ACC112 (cell line): Measurements from ENCODE around the gene KIF21A.

Experiments used
- H2AFZ ChIP-seq: fragments of 200-600 bp; sonication (generic); one replicate; pipeline ENCODE4 v1.6.0; 2017; ENCODE audit warnings: antibody characterized with exemption, low read length; ENCODE audit not compliant: unreplicated experiment
- H3K27ac ChIP-seq: fragments of 200-600 bp; sonication (generic); 2 replicates; pipeline ENCODE4 v1.5.1; 2014; ENCODE audit warnings: low read depth, mild to moderate bottlenecking, antibody characterized with exemption, low read length, moderate library complexity
- H3K27me3 ChIP-seq: fragments of 200-600 bp; sonication (generic); 2 replicates; pipeline ENCODE4 v1.6.1; 2014; ENCODE audit warnings: mild to moderate bottlenecking, antibody characterized with exemption, low read length, moderate library complexity, mixed read lengths; ENCODE audit not compliant: insufficient read depth
- H3K36me3 ChIP-seq: fragments of 200-600 bp; sonication (generic); 2 replicates; pipeline ENCODE4 v1.6.1; 2016; ENCODE audit warnings: mild to moderate bottlenecking, antibody characterized with exemption, low read length, moderate library complexity, mixed read lengths; ENCODE audit not compliant: insufficient read depth
- H3K4me1 ChIP-seq: fragments of 200-600 bp; sonication (generic); one replicate; pipeline ENCODE4 v1.6.1; 2016; ENCODE audit warnings: low read length, mixed read lengths; ENCODE audit not compliant: insufficient read depth, unreplicated experiment, control insufficient read depth
- H3K4me3 ChIP-seq: fragments of 200-600 bp; sonication (generic); 2 replicates; pipeline ENCODE4 v1.5.1; 2014; ENCODE audit warnings: mild to moderate bottlenecking, low read depth, low read length
- H3K79me2 ChIP-seq: fragments of 200-600 bp; sonication (generic); one replicate; pipeline ENCODE4 v1.6.0; 2016; ENCODE audit warnings: low read length; ENCODE audit not compliant: control insufficient read depth, unreplicated experiment, insufficient read depth

The KIF21A gene

DNA sequence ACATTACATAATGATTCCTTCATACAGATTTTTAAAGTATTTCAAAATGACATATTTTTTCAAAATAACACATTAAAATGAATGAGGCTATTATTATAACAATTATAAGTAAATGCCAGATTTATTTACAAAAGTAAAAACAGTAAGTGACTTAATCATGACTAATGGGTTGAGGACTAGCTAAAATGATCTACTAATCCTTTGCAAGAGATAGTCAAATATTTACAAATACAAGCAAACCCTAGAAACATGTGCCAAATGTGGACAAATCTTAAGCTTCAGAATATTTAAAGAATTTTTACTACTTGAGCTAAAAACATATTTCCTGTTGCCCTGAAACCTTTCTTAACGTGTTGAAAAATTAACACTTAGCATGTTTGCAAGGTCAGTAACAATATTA is 74.8 kb downstream of the KIF21A start:
- Histone ChIP-seq H3K79me2 (no peaks in the 10 kb centered on the region), H3K4me3 (no peak overlapping the region), H3K27ac (no peak overlapping the region), H3K27me3 (no peaks in the 10 kb centered on the region), H2AFZ (no peak overlapping the region), H3K4me1 (peaks cover 20% of the 10 kb centered on the region), H3K36me3 (no peaks in the 10 kb centered on the region)

DNA sequence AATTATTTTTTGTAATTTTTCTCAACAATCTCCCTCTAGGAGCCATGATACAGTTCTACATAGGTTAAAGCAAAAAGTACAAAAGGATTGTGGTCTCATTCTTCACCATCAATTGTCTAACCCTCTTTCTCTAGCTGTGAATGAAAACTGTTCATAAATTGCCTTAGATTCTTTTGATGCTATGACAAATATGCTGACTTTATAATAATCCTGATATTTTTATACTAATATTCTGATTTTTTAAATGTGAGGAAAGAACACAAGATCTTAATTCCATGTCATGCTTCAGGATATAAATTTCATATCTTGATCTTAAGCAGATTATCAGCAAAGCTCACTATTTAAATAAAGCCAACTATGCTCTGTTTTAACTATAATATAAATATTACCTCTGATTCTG is 75.4 kb downstream of the KIF21A start:
- Histone ChIP-seq H3K79me2 (no peaks in the 10 kb centered on the region), H3K4me1 (peaks cover 15% of the 10 kb centered on the region), H3K27me3 (no peaks in the 10 kb centered on the region), H3K36me3 (no peaks in the 10 kb centered on the region), H2AFZ (no peak overlapping the region), H3K27ac (no peak overlapping the region), H3K4me3 (no peak overlapping the region)

DNA sequence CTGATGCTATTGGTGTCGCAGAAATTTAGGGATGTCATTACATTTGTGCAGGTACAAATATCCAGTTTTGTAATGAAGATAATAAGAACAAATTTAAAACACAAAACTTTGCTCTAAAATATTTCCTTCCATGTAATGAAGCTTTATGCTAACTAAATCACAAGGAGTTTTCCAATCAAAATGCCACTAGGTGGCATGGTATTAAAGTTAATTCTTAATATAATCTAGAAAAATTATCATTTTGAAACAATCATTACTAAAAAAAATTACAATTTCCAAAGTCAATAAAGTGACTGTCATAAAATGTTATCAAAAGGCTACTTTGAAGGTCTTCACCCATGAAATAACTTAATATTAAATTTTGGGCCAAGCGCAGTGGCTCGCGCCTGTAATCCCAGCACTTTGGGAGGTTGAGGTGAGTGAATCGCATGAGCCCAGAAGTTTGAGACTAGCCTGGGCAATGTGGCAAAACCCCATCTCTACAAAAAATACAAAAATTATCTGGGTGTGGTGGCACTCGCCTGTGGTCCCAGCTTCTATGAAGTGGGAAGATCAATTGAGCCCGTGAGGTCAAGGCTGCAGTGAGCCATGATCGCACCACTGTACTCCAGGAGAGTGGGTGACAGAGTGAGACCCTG is 77.4 kb downstream of the KIF21A start:
- H3K27ac ChIP-seq = no peak overlapping the region
- H3K27me3 ChIP-seq = no peaks in the 10 kb centered on the region
- no peak overlapping the region for H3K4me3 ChIP-seq
- H2AFZ ChIP-seq = no peak overlapping the region
- H3K4me1 ChIP-seq = peaks cover 15% of the 10 kb centered on the region
- no peaks in the 10 kb centered on the region for H3K79me2 ChIP-seq
- H3K36me3 ChIP-seq = no peaks in the 10 kb centered on the region

DNA sequence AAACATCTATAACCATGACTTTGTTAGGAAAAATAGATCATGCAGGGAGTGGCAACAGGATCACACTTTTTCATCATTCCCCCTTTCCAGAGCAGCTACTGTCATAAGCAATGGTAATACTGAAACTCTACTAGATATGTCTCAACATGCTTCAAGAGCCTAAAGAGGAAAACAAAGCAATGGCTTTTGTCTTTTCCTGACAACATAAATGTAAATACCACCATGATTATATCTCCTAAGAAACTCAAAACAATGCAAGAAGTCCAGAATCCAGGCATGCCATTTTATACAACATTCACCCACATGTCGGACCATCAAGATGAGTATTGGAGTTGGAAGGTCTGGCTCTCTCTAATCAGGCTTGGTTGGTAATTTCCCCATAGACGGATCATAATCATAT is 78.7 kb downstream of the KIF21A start:
- Histone ChIP-seq H3K79me2 (no peaks in the 10 kb centered on the region), H3K27ac (no peak overlapping the region), H3K36me3 (no peaks in the 10 kb centered on the region), H2AFZ (no peak overlapping the region), H3K4me1 (peaks cover 12% of the 10 kb centered on the region), H3K4me3 (no peak overlapping the region), H3K27me3 (no peaks in the 10 kb centered on the region)

DNA sequence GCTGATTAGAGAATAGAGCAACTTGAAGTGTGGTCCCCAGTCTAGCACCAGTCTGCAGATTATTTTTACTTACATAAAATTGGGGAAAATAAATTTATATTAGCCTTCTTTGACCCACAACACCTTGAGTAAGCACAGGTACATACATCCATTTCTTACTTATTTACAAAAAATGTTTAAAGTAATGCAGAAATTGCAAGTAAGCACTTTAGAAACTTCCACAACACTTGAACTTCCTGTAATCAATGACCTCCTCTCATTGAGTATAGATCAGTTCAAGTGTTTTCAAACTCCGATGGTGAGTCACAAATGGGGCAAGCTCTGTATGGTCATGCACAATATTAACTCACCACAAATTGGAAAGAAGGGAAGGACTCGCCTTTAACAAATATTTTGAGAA is 83.3 kb downstream of the KIF21A start:
- Histone ChIP-seq H3K27ac (no peak overlapping the region), H3K4me3 (no peak overlapping the region), H3K27me3 (no peaks in the 10 kb centered on the region), H2AFZ (no peak overlapping the region), H3K4me1 (no peaks in the 10 kb centered on the region), H3K79me2 (no peaks in the 10 kb centered on the region), H3K36me3 (0 out of 2 replicates have a peak, but pooled peaks cover 3% of the 10 kb centered on the region)

DNA sequence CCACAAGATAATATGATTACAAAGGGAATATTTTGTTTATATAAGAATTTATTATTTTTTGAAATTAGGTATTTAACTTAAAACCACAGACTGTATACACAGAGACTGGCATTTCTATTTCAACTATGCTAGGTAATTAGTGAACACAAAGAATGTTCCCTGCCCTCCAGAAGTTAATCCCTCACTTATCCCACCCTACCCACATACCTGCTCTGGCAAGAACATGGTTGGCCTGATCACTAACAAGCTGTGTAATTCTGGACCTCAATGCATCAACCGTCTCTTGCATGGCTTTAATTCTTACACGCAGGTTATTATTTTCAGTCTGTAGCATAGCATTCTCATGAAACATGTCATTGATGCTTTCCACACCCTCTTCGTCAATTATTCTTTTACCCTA is 85.9 kb downstream of the KIF21A start:
- H3K79me2 ChIP-seq = no peaks in the 10 kb centered on the region
- no peak overlapping the region for H3K27ac ChIP-seq
- no peaks in the 10 kb centered on the region for H3K27me3 ChIP-seq
- H3K36me3 ChIP-seq = 0 out of 2 replicates have a peak, but pooled peaks cover 3% of the 10 kb centered on the region
- no peaks in the 10 kb centered on the region for H3K4me1 ChIP-seq
- H2AFZ ChIP-seq = no peak overlapping the region
- no peak overlapping the region for H3K4me3 ChIP-seq

DNA sequence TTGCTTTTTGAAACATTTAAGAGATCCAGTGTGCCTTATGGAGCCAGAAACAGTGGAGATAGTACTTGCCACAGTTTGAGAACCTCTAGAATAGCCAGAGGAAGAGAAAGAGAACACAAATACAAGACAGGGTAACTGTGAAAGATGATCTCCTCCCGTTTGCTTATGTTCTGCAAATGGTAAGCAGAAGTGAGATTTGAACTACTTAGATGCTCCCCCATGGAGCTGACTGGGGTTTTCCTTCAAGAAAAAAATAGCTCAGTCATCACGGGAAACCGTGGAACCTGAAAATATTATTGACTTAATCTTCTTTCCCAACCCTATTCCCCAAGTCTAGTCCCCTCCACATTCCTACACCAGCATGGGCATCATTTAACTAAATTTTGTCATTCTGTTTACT is 87.1 kb downstream of the KIF21A start:
- H3K4me1 ChIP-seq = no peaks in the 10 kb centered on the region
- H3K27ac ChIP-seq = no peak overlapping the region
- no peak overlapping the region for H3K4me3 ChIP-seq
- no peaks in the 10 kb centered on the region for H3K79me2 ChIP-seq
- H2AFZ ChIP-seq = no peak overlapping the region
- H3K36me3 ChIP-seq = 0 out of 2 replicates have a peak, but pooled peaks cover 3% of the 10 kb centered on the region
- H3K27me3 ChIP-seq = no peaks in the 10 kb centered on the region

DNA sequence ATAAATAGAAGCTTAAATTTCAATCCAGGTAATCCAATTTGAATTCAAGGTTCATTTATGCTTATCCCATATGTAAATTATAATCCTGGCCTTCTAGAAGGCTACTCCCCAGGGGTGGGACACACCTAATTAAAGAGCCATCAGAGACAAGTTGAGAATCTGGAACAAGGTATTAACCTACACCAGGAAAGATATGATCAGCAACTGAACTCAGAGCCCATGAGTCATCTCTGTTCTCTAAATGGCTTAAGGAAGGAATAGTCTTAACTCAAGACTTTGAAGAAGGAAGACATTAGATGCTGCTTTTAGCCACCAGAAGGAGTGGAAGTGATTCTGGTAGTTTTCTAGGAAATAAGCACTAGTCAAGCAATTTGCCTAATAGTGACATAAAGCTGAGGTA is 88.0 kb downstream of the KIF21A start:
- no peaks in the 10 kb centered on the region for H3K79me2 ChIP-seq
- H3K27me3 ChIP-seq = no peaks in the 10 kb centered on the region
- no peak overlapping the region for H3K4me3 ChIP-seq

DNA sequence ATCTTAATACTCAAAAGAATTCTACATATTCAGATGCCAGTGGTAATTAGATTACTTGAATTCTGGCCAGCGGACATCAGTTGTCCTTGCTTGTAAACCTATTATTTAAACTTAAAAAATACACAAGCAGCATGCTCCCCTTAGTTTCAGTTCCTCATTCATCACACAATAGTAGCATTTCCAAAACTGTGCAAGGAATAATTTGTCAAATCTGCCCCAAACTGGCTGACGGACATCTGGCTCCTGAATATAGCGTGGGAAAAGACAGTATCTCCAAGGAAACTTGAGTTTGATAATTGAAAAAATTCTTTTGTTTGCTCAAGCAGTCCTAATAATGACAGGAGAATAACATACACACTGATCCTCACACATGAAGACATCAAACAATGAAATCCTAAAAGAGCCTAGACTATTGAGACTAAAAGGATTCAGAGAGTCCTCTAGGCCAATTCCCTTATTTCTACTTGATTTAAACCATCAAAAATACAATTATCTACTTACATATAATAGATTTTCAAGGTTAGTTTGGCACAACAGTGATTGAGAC is 90.4 kb downstream of the KIF21A start:
- Histone ChIP-seq H3K27ac (no peak overlapping the region), H3K79me2 (no peaks in the 10 kb centered on the region), H3K36me3 (no peaks in the 10 kb centered on the region), H3K4me1 (no peaks in the 10 kb centered on the region), H3K27me3 (no peaks in the 10 kb centered on the region), H3K4me3 (no peak overlapping the region), H2AFZ (no peak overlapping the region)

More for the DNA sequence above, 88.0 kb downstream of the KIF21A start:
- no peak overlapping the region for H3K27ac ChIP-seq
- no peaks in the 10 kb centered on the region for H3K4me1 ChIP-seq
- 0 out of 2 replicates have a peak, but pooled peaks cover 3% of the 10 kb centered on the region for H3K36me3 ChIP-seq
- H2AFZ ChIP-seq = no peak overlapping the region

DNA sequence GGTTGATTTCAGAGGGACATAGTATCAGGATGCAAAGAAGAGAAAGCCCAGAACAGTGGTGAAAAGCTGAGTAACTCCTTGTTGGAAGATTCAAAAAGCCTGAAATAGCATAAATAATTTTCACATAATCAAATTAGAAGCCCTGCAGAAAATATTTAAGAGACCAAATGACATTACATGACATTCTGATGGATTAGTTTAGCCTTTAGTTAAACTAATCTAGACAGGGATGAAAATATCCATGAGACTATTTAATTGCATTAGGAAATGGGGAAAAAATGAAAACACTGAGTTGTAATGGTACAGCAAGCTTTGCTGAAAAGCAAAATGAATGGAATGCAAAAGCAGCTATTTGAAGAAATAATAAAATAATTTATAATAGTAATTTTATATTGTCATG is 91.8 kb downstream of the KIF21A start:
- Histone ChIP-seq H3K36me3 (no peaks in the 10 kb centered on the region), H3K27me3 (no peaks in the 10 kb centered on the region), H3K27ac (no peak overlapping the region), H2AFZ (no peak overlapping the region), H3K79me2 (no peaks in the 10 kb centered on the region), H3K4me3 (no peak overlapping the region), H3K4me1 (no peaks in the 10 kb centered on the region)

DNA sequence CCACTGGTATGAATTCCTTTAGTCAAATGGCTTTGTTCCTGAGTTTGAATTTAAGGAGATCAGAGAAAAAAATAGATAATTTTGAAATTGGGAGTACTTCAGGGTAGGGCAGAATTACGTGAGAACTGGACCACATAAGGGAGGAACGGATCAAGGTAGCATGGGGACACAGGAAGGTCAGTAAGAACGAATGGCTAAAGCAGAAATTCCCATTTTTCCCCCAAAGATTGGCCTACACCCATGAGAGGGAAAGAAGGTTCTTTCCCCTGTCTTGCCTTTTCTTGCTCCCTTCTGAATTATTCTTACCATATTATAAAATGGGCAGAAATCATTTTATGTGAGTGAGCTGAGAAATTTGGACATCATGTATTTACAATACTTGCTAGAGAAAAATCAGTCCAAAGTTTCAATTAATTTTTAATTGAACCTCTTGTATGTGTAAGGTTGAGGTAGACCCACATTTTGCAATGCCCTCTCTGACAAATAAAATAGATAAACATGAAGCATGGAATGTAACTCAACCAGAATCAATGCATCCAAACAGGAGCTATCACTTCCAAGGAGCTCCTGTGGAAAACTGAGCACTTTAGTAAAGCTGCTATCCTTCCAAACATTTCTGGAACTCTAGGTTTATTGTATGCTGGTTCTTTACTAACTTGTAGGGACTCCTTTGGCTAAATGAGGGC is 93.8 kb downstream of the KIF21A start:
- Histone ChIP-seq H3K79me2 (no peaks in the 10 kb centered on the region), H3K27me3 (no peaks in the 10 kb centered on the region), H3K4me3 (no peak overlapping the region), H3K36me3 (no peaks in the 10 kb centered on the region), H2AFZ (no peak overlapping the region), H3K27ac (no peak overlapping the region), H3K4me1 (no peaks in the 10 kb centered on the region)
